NCI-H446 (cell line): Measurements from ENCODE around the gene NDUFB1.

Experiments used
- DNase-seq, 2 experiments: peaks; one replicate each; lab custom pipeline; 2025; lab: John Stamatoyannopoulos, UW

Gene NDUFB1

DNA sequence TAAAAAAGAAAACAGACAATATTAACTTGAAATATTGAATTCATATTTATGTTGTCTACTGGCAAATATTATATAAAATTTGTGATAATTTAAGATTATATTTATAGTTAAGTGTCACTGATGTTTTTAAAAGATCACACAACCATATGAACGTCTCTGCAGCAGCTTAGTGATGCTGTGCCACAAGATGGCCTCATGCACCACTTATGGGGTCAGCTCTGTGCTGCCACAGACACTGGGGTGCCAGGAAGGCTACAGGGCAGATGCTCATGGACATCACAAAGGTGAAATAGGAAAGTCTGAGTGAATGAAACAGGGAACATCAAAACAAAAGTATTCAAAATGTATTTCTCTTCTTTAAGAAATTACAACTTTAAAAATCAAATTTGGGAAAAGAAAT lies 28.2 kb downstream of the NDUFB1 start:
- DNase-seq: no peak

DNA sequence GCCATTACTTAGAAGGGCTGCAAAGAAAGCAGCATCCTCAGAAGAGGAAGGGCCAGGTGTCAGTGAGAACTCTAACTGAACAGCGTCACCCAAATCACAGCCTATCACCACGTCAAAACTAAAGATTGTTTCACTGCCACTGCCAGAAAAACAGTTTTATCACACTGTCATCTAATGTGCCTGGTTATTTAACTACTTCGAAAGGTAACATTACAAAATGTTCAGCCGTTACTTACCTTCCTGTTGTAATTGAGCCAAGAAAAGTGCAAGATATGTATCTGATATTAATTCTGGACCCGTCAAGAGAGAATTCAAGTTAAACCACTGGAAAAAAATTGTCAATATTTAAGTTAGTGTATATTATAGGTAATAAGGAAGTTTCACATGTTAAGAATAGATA lies 33.0 kb downstream of the NDUFB1 start:
- DNase-seq: no peak

GRCh38 chr14:92074555-92074954 lies 47.0 kb downstream of the NDUFB1 start:
- no peak for DNase-seq
